Testis (tissue), 2 donors: Measurements from ENCODE around the gene MOB3B.

Source experiments
- POLR2A ChIP-seq: fragments of 450-650 bp; IDR thresholded peaks from one replicate; pipeline ENCODE4 v1.6.1; 2017; ENCODE audit warnings: antibody characterized with exemption, mild to moderate bottlenecking, moderate library complexity
- TF ChIP-seq, protein P1 (sequence below), 3 experiments: fragments of 450-650 bp in 2 of 3; fragments of 200-600 bp in 1 of 3; sonication (generic) in 1 of 3; IDR thresholded peaks; one replicate each; pipeline ENCODE4 v1.5.1; 2016 to 2019; ENCODE audit warnings: antibody characterized with exemption in 3 of 3, mild to moderate bottlenecking in 2 of 3, moderate library complexity in 1 of 3

- TF ChIP-seq, protein P1, sequence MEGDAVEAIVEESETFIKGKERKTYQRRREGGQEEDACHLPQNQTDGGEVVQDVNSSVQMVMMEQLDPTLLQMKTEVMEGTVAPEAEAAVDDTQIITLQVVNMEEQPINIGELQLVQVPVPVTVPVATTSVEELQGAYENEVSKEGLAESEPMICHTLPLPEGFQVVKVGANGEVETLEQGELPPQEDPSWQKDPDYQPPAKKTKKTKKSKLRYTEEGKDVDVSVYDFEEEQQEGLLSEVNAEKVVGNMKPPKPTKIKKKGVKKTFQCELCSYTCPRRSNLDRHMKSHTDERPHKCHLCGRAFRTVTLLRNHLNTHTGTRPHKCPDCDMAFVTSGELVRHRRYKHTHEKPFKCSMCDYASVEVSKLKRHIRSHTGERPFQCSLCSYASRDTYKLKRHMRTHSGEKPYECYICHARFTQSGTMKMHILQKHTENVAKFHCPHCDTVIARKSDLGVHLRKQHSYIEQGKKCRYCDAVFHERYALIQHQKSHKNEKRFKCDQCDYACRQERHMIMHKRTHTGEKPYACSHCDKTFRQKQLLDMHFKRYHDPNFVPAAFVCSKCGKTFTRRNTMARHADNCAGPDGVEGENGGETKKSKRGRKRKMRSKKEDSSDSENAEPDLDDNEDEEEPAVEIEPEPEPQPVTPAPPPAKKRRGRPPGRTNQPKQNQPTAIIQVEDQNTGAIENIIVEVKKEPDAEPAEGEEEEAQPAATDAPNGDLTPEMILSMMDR (IDR thresholded peaks at IDR 0.05), result no peak
- no peak for TF ChIP-seq POLR2A
These were observed 87.2 kb downstream of the MOB3B start for GRCh38 chr9:27442464-27442863.
